ENCODE data around the gene NTMT1. TPM values are rescaled to one million over a fixed set of nuclear protein-coding genes. Genes with fewer than 3 reads are reported as not detected.
A peak's percentile ranks its signal among the peaks of the same experiment; 100 is the strongest.

The NTMT1 gene
- polyA plus RNA-seq, 3 donors: 16.0 to 43.9 (median 28.2) TPM

DNA sequence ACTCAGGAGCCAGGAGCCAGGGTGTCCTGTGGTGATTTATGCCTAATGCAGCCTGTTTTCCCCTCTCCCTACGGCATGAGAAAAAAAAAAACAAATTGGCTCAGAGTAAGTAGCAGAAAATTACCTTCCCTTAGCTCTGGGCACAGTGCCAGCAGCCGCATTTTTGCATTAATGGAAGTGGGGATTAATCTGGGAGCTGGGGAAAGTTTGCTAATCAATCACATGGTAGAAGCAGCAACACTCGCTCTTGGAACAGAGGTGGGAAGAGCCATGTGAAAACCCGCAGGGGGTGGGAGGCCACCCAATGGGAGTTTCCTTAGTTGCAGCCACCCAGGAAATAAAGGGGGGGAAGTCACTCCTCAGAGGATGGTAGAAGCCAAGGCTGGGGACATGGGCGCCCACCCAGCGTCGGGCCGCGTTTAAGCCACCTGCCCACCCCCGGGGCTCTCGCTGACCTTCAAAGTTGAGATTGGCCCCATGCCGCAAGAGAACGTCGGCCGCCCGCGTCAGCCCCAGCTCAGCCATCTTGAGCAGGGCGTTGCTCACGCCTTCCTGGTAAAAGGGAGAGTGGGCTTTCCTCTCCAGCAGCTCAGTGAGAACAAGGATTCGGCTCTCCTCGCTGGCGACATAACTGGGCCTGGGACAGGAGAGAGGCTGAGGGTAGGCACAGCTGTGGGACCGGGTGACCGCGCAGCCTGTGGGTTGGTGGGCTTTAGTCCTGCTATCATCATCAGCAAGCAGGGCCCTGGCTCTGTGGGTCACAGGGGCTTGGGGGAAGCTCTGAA lies 14.3 kb downstream of the NTMT1 start:
- H3K4me2 ChIP-seq (replicated peaks; ENCODE audit: extremely low read depth, low read length, poor library complexity, severe bottlenecking): peak overlapping the region; percentile 87
- H3K4me3 ChIP-seq (replicated peaks in 1 of 3; ENCODE audit: low read depth in 2 of 3, low read length in 3 of 3): peak overlapping the region in 1 of 3 experiments; percentile 90
- Mint-ChIP-seq H3K27ac (peak overlapping the region in 2 of 7 donors; percentile 22 to 59), H3K9me3 (no peaks in the 10 kb centered on the region), H3K27me3 (ENCODE audit: low read depth in 3 of 3) (peaks cover 1 to 14% (median 4%) of the 10 kb centered on the region in 3 donors), H3K36me3 (peaks cover 21 to 35% of the 10 kb centered on the region in 2 donors), H3K4me3 (peak overlapping the region; percentile 82 to 88), H3K4me1 (peaks cover 29% of the 10 kb centered on the region)
- no peaks in the 10 kb centered on the region for H3K9me3 ChIP-seq (replicated peaks in 1 of 2; ENCODE audit: control insufficient read depth in 1 of 2, insufficient read depth in 1 of 2, low read length in 2 of 2)
- DNase-seq: no peak
- H3K79me2 ChIP-seq (ENCODE audit: insufficient read depth, low read length): peaks cover 29% of the 10 kb centered on the region
- H4K20me1 ChIP-seq (ENCODE audit: insufficient read depth, low read length): peaks cover 59% of the 10 kb centered on the region
- no peaks in the 10 kb centered on the region for H3K27me3 ChIP-seq (ENCODE audit: control insufficient read depth in 2 of 2, insufficient read depth in 2 of 2, low read length in 2 of 2)
- H3K9ac ChIP-seq (ENCODE audit: insufficient read depth, low read length, poor library complexity, severe bottlenecking): no peak overlapping the region
- WGBS (ENCODE audit: insufficient coverage): 89% methylated on average over 22 of the region's 25 CpGs
- TF ChIP-seq, protein P1, sequence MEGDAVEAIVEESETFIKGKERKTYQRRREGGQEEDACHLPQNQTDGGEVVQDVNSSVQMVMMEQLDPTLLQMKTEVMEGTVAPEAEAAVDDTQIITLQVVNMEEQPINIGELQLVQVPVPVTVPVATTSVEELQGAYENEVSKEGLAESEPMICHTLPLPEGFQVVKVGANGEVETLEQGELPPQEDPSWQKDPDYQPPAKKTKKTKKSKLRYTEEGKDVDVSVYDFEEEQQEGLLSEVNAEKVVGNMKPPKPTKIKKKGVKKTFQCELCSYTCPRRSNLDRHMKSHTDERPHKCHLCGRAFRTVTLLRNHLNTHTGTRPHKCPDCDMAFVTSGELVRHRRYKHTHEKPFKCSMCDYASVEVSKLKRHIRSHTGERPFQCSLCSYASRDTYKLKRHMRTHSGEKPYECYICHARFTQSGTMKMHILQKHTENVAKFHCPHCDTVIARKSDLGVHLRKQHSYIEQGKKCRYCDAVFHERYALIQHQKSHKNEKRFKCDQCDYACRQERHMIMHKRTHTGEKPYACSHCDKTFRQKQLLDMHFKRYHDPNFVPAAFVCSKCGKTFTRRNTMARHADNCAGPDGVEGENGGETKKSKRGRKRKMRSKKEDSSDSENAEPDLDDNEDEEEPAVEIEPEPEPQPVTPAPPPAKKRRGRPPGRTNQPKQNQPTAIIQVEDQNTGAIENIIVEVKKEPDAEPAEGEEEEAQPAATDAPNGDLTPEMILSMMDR (IDR thresholded peaks at IDR 0.05): no peak
- no peak overlapping the region for H2AFZ ChIP-seq (ENCODE audit: insufficient read depth, low read depth, low read length, poor library complexity, severe bottlenecking)
- no peak overlapping the region for H3K27ac ChIP-seq (ENCODE audit: low read depth in 1 of 2, low read length in 2 of 2)
- H3K36me3 ChIP-seq (replicated peaks in 1 of 2; ENCODE audit: control insufficient read depth in 1 of 2, insufficient read depth in 2 of 2, low read length in 2 of 2): peaks cover 36 to 41% of the 10 kb centered on the region in 2 donors
- intact Hi-C loops (cut with micrococcal nuclease): loop anchor here (5.0 kb wide), 2 partner anchors 92 to 152 kb away; no protein-coding TSS in a partner anchor
- H3K4me1 ChIP-seq (ENCODE audit: control insufficient read depth in 1 of 2, insufficient read depth in 2 of 2, low read length in 2 of 2): peaks cover 19 to 29% of the 10 kb centered on the region in 2 donors

DNA sequence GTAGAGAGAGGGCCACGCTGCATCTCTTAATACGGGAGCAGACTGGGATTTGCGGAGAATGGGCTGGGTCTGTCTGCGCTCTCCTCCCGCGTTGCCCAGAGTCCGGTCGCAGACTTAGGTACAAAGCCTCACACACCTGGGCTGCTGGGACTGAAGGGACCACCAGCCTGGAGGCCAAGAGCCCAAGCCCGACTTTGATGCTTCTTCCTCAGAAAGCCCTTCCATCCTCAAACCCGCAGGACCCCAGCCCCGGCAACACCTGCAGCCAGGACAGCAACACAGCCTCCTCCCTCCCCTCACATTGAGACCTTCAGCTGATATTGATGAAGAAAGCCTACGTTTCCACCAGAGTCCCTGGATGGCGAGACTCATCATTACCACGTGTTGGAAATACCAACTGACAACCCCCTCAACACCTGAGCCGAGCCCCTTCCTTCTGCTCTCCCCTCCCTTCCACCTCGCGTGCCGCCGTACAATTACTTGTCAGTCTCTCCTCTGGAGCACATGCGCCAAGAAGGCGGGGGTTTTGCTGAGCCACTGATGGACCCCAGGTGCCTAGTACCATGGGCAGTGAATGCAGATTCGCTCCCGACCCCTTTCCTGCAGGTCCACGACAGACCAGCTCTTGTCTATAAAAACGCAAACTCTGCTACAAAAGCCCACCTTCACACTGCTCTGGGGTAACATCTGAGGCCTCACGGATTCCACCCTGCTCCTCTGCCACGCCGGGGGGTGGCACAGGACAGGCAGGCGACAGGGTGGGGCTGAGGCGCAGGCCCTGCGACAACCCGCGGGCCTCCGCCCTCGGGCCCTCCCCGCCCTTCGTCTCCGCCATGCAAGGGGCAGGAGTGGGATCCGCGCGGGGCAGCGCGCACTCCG lies 15.1 kb downstream of the NTMT1 start:
- DNase-seq: no peak
- intact Hi-C loops (cut with micrococcal nuclease): loop anchor here (5.0 kb wide), 2 partner anchors 91 to 151 kb away; no protein-coding TSS in a partner anchor
- Histone ChIP-seq H3K9me3 (replicated peaks in 1 of 2; ENCODE audit: control insufficient read depth in 1 of 2, insufficient read depth in 1 of 2, low read length in 2 of 2) (no peaks in the 10 kb centered on the region), H3K79me2 (ENCODE audit: insufficient read depth, low read length) (peaks cover 29% of the 10 kb centered on the region), H3K27ac (ENCODE audit: low read depth in 1 of 2, low read length in 2 of 2) (peak overlapping the region; percentile 37 to 76), H3K36me3 (replicated peaks in 1 of 2; ENCODE audit: control insufficient read depth in 1 of 2, insufficient read depth in 2 of 2, low read length in 2 of 2) (peaks cover 29 to 34% of the 10 kb centered on the region in 2 donors), H3K27me3 (ENCODE audit: control insufficient read depth in 2 of 2, insufficient read depth in 2 of 2, low read length in 2 of 2) (no peaks in the 10 kb centered on the region), H3K4me1 (ENCODE audit: control insufficient read depth in 1 of 2, insufficient read depth in 2 of 2, low read length in 2 of 2) (peaks cover 19 to 29% of the 10 kb centered on the region in 2 donors), H3K9ac (ENCODE audit: insufficient read depth, low read length, poor library complexity, severe bottlenecking) (peak overlapping the region; percentile 77), H3K4me2 (replicated peaks; ENCODE audit: extremely low read depth, low read length, poor library complexity, severe bottlenecking) (peak overlapping the region; percentile 87), H3K4me3 (replicated peaks in 1 of 3; ENCODE audit: low read depth in 2 of 3, low read length in 3 of 3) (peak overlapping the region; percentile 89 to 92 (median 90)), H4K20me1 (ENCODE audit: insufficient read depth, low read length) (peaks cover 52% of the 10 kb centered on the region), H2AFZ (ENCODE audit: insufficient read depth, low read depth, low read length, poor library complexity, severe bottlenecking) (peak overlapping the region; percentile 90)
- H3K4me3 Mint-ChIP-seq: peak overlapping the region; percentile 82 to 88
- peak overlapping the region in 6 of 7 donors; percentile 4 to 87 (median 42) for H3K27ac Mint-ChIP-seq
- H3K36me3 Mint-ChIP-seq: peaks cover 19 to 27% of the 10 kb centered on the region in 2 donors
- peaks cover 29% of the 10 kb centered on the region for H3K4me1 Mint-ChIP-seq
- H3K27me3 Mint-ChIP-seq (ENCODE audit: low read depth in 3 of 3): peaks cover 2 to 14% (median 4%) of the 10 kb centered on the region in 3 donors
- no peaks in the 10 kb centered on the region for H3K9me3 Mint-ChIP-seq
- TF ChIP-seq, protein P1 (IDR thresholded peaks at IDR 0.05): no peak
- 20% methylated on average over 44 of the region's 44 CpGs for WGBS (ENCODE audit: insufficient coverage)
